ENCODE measurements around the gene FMN2. TPM values are rescaled to one million over a fixed set of nuclear protein-coding genes. Genes with fewer than 3 reads are reported as not detected.

The FMN2 gene
- total RNA-seq, 3 donors from 2014 or later (not counting 1 experiment from before 2014, with no cell fraction given), result not detected

GRCh38 chr1:240486611-240487010 lies 394.9 kb downstream of the FMN2 start:
- WGBS (ENCODE audit: insufficient coverage), result 81% methylated on average over 6 of the region's 6 CpGs
- Mint-ChIP-seq H3K27ac (no peak overlapping the region), H3K36me3 (no peaks in the 10 kb centered on the region), H3K4me1 (peaks cover 0 to 5% of the 10 kb centered on the region in 2 donors), H3K9me3 (no peaks in the 10 kb centered on the region), H3K27me3 (ENCODE audit: low read depth in 2 of 2) (peaks cover 33 to 54% of the 10 kb centered on the region in 2 donors), H3K4me3 (no peak overlapping the region)
- H3K4me1 ChIP-seq (ENCODE audit: control insufficient read depth, insufficient read depth, low read length), result no peaks in the 10 kb centered on the region
- no peak for DNase-seq
- no peaks in the 10 kb centered on the region for H3K27me3 ChIP-seq (ENCODE audit: control insufficient read depth, insufficient read depth, low read length)
- no peak for TF ChIP-seq CTCF (IDR thresholded peaks at IDR 0.05)
- H3K36me3 ChIP-seq (ENCODE audit: control insufficient read depth, insufficient read depth, low read length), result no peaks in the 10 kb centered on the region
- ATAC-seq, result no peak
- H3K27ac ChIP-seq (ENCODE audit: low read length), result no peak overlapping the region
- H3K4me3 ChIP-seq (ENCODE audit: low read length), result no peak overlapping the region
- intact Hi-C loops (cut with micrococcal nuclease), result no loop called here
- H3K9me3 ChIP-seq (ENCODE audit: control insufficient read depth, insufficient read depth, low read length), result no peaks in the 10 kb centered on the region

GRCh38 chr1:240487493-240487892 lies 395.8 kb downstream of the FMN2 start:
- no peak for ATAC-seq
- Mint-ChIP-seq H3K36me3 (no peaks in the 10 kb centered on the region), H3K27ac (no peak overlapping the region), H3K27me3 (ENCODE audit: low read depth in 2 of 2) (peaks cover 40 to 61% of the 10 kb centered on the region in 2 donors), H3K9me3 (no peaks in the 10 kb centered on the region), H3K4me1 (peaks cover 0 to 12% of the 10 kb centered on the region in 2 donors), H3K4me3 (no peak overlapping the region)
- no peaks in the 10 kb centered on the region for H3K36me3 ChIP-seq (ENCODE audit: control insufficient read depth, insufficient read depth, low read length)
- H3K27me3 ChIP-seq (ENCODE audit: control insufficient read depth, insufficient read depth, low read length), result no peaks in the 10 kb centered on the region
- no peak for TF ChIP-seq CTCF (IDR thresholded peaks at IDR 0.05)
- H3K9me3 ChIP-seq (ENCODE audit: control insufficient read depth, insufficient read depth, low read length), result no peaks in the 10 kb centered on the region
- intact Hi-C loops (cut with micrococcal nuclease), result no loop called here
- no peak for DNase-seq
- H3K4me3 ChIP-seq (ENCODE audit: low read length), result no peak overlapping the region
- H3K27ac ChIP-seq (ENCODE audit: low read length), result no peak overlapping the region
- WGBS (ENCODE audit: insufficient coverage), result 82% methylated on average over 3 of the region's 3 CpGs
- no peaks in the 10 kb centered on the region for H3K4me1 ChIP-seq (ENCODE audit: control insufficient read depth, insufficient read depth, low read length)

- WGBS (ENCODE audit: insufficient coverage), result 96% methylated on average over 5 of the region's 5 CpGs
- Histone ChIP-seq H3K4me1 (ENCODE audit: control insufficient read depth, insufficient read depth, low read length) (no peaks in the 10 kb centered on the region), H3K4me3 (ENCODE audit: low read length) (no peak overlapping the region), H3K9me3 (ENCODE audit: control insufficient read depth, insufficient read depth, low read length) (no peaks in the 10 kb centered on the region), H3K27ac (ENCODE audit: low read length) (no peak overlapping the region), H3K27me3 (ENCODE audit: control insufficient read depth, insufficient read depth, low read length) (no peaks in the 10 kb centered on the region), H3K36me3 (ENCODE audit: control insufficient read depth, insufficient read depth, low read length) (no peaks in the 10 kb centered on the region)
- Mint-ChIP-seq H3K9me3 (no peaks in the 10 kb centered on the region), H3K4me1 (peaks cover 0 to 12% of the 10 kb centered on the region in 2 donors), H3K36me3 (no peaks in the 10 kb centered on the region), H3K27me3 (ENCODE audit: low read depth in 2 of 2) (peaks cover 26 to 54% of the 10 kb centered on the region in 2 donors), H3K4me3 (no peak overlapping the region), H3K27ac (no peak overlapping the region)
- DNase-seq (no peak), ATAC-seq (no peak)
- TF ChIP-seq CTCF (IDR thresholded peaks at IDR 0.05), result no peak
- intact Hi-C loops (cut with micrococcal nuclease), result no loop called here
These were observed 399.5 kb downstream of the FMN2 start for GRCh38 chr1:240491156-240491555.

GRCh38 chr1:240491796-240492195 lies 400.1 kb downstream of the FMN2 start:
- Histone ChIP-seq H3K4me1 (ENCODE audit: control insufficient read depth, insufficient read depth, low read length) (no peaks in the 10 kb centered on the region), H3K9me3 (ENCODE audit: control insufficient read depth, insufficient read depth, low read length) (no peaks in the 10 kb centered on the region), H3K27ac (ENCODE audit: low read length) (no peak overlapping the region), H3K36me3 (ENCODE audit: control insufficient read depth, insufficient read depth, low read length) (no peaks in the 10 kb centered on the region), H3K27me3 (ENCODE audit: control insufficient read depth, insufficient read depth, low read length) (no peaks in the 10 kb centered on the region), H3K4me3 (ENCODE audit: low read length) (no peak overlapping the region)
- Mint-ChIP-seq H3K27me3 (ENCODE audit: low read depth in 2 of 2) (peaks cover 22 to 47% of the 10 kb centered on the region in 2 donors), H3K4me1 (peaks cover 0 to 11% of the 10 kb centered on the region in 2 donors), H3K36me3 (no peaks in the 10 kb centered on the region), H3K27ac (no peak overlapping the region), H3K9me3 (no peaks in the 10 kb centered on the region), H3K4me3 (peak overlapping the region; percentile 84)
- WGBS (ENCODE audit: insufficient coverage), result 83% methylated on average over 5 of the region's 7 CpGs
- no peak for TF ChIP-seq CTCF (IDR thresholded peaks at IDR 0.05)
- ATAC-seq (no peak), DNase-seq (no peak)
- intact Hi-C loops (cut with micrococcal nuclease), result no loop called here
